IPS-15b (cell line): ENCODE measurements around the gene TUSC2.
"Not testable (repeated sequence)": the region's sequence is repeated elsewhere in the genome, so short reads cannot be mapped to it uniquely, and the experiment has no call there.

Source experiments
- H3K27me3 ChIP-seq: one replicate; pipeline ENCODE4 v1.6.1; 2013; ENCODE audit warnings: low read length; ENCODE audit not compliant: control insufficient read depth, insufficient read depth
- H3K36me3 ChIP-seq: one replicate; pipeline ENCODE4 v1.6.1; 2013; ENCODE audit warnings: low read length; ENCODE audit not compliant: control insufficient read depth, insufficient read depth
- H3K4me1 ChIP-seq: one replicate; pipeline ENCODE4 v1.6.1; 2013; ENCODE audit warnings: mild to moderate bottlenecking, low read length; ENCODE audit not compliant: control insufficient read depth, insufficient read depth
- H3K4me3 ChIP-seq: one replicate; pipeline ENCODE4 v1.5.1; 2013; ENCODE audit warnings: low read depth, low read length
- H3K9ac ChIP-seq: one replicate; pipeline ENCODE4 v1.6.1; 2013; ENCODE audit warnings: low read depth, mild to moderate bottlenecking, low read length
- H3K9me3 ChIP-seq: one replicate; pipeline ENCODE4 v1.6.1; 2013; ENCODE audit warnings: mild to moderate bottlenecking, low read length; ENCODE audit not compliant: control insufficient read depth, insufficient read depth

TUSC2 gene

GRCh38 chr3:50319181-50319893, 8.7 kb downstream of the TUSC2 start:
- H3K4me1 ChIP-seq: peaks cover 7% of the 10 kb centered on the region
- H3K4me3 ChIP-seq: no peak overlapping the region
- H3K9ac ChIP-seq: no peak overlapping the region

GRCh38 chr3:50318615-50319014, 9.4 kb downstream of the TUSC2 start:
- Histone ChIP-seq H3K36me3 (peaks cover 35% of the 10 kb centered on the region), H3K4me3 (no peak overlapping the region), H3K4me1 (peaks cover 7% of the 10 kb centered on the region), H3K27me3 (no peaks in the 10 kb centered on the region), H3K9me3 (no peaks in the 10 kb centered on the region), H3K9ac (no peak overlapping the region)

More at GRCh38 chr3:50319181-50319893, 8.7 kb downstream of the TUSC2 start:
- H3K36me3 ChIP-seq: peaks cover 35% of the 10 kb centered on the region
- H3K27me3 ChIP-seq: no peaks in the 10 kb centered on the region
- H3K9me3 ChIP-seq: no peaks in the 10 kb centered on the region

GRCh38 chr3:50318163-50318562, 9.9 kb downstream of the TUSC2 start:
- no peak overlapping the region for H3K4me3 ChIP-seq
- H3K4me1 ChIP-seq: peaks cover 7% of the 10 kb centered on the region
- no peaks in the 10 kb centered on the region for H3K27me3 ChIP-seq
- no peak overlapping the region for H3K9ac ChIP-seq
- H3K36me3 ChIP-seq: peaks cover 35% of the 10 kb centered on the region
- H3K9me3 ChIP-seq: no peaks in the 10 kb centered on the region

GRCh38 chr3:50317300-50317699, 10.7 kb downstream of the TUSC2 start:
- Histone ChIP-seq H3K27me3 (no peaks in the 10 kb centered on the region), H3K4me1 (peaks cover 3% of the 10 kb centered on the region), H3K9me3 (no peaks in the 10 kb centered on the region), H3K36me3 (peaks cover 35% of the 10 kb centered on the region), H3K4me3 (no peak overlapping the region), H3K9ac (no peak overlapping the region)

- Histone ChIP-seq H3K36me3 (peaks cover 35% of the 10 kb centered on the region), H3K9me3 (no peaks in the 10 kb centered on the region), H3K4me3 (no peak overlapping the region), H3K27me3 (no peaks in the 10 kb centered on the region), H3K9ac (no peak overlapping the region), H3K4me1 (peaks cover 3% of the 10 kb centered on the region)
These were observed 11.3 kb downstream of the TUSC2 start for GRCh38 chr3:50316657-50317242.

GRCh38 chr3:50314816-50315215, 13.2 kb downstream of the TUSC2 start:
- H3K36me3 ChIP-seq: peaks cover 32% of the 10 kb centered on the region
- no peaks in the 10 kb centered on the region for H3K9me3 ChIP-seq
- no peaks in the 10 kb centered on the region for H3K4me1 ChIP-seq
- H3K4me3 ChIP-seq: no peak overlapping the region
- no peaks in the 10 kb centered on the region for H3K27me3 ChIP-seq
- H3K9ac ChIP-seq: no peak overlapping the region

- Histone ChIP-seq H3K36me3 (peaks cover 27% of the 10 kb centered on the region), H3K4me3 (no peak overlapping the region), H3K27me3 (no peaks in the 10 kb centered on the region), H3K9me3 (peaks cover 3% of the 10 kb centered on the region), H3K4me1 (no peaks in the 10 kb centered on the region), H3K9ac (no peak overlapping the region)
These were observed 13.7 kb downstream of the TUSC2 start for GRCh38 chr3:50314342-50314741.

GRCh38 chr3:50312041-50312440, 16.0 kb downstream of the TUSC2 start:
- H3K9me3 ChIP-seq, H3K4me1 ChIP-seq, H3K27me3 ChIP-seq, H3K4me3 ChIP-seq, H3K36me3 ChIP-seq, H3K9ac ChIP-seq: not testable (repeated sequence)

- no peaks in the 10 kb centered on the region for H3K27me3 ChIP-seq
- peaks cover under 1% of the 10 kb centered on the region for H3K9me3 ChIP-seq
- peaks cover 3% of the 10 kb centered on the region for H3K4me1 ChIP-seq
- no peak overlapping the region for H3K4me3 ChIP-seq
- H3K9ac ChIP-seq: no peak overlapping the region
- H3K36me3 ChIP-seq: no peaks in the 10 kb centered on the region
These were observed 23.4 kb downstream of the TUSC2 start for GRCh38 chr3:50304601-50305000.

GRCh38 chr3:50303013-50303815, 24.8 kb downstream of the TUSC2 start, which contains the start of gene HYAL1:
TSS of gene HYAL1 (minus strand) at chr3:50303574. CDS start at chr3:50302956, 618 bp downstream.
- Histone ChIP-seq H3K9me3 (no peaks in the 10 kb centered on the region), H3K27me3 (no peaks in the 10 kb centered on the region), H3K4me1 (peaks cover 3% of the 10 kb centered on the region), H3K4me3 (no peak within 1 kb of the TSS), H3K9ac (peak within 1 kb of the TSS; percentile 47), H3K36me3 (no peaks in the 10 kb centered on the region)

- peaks cover 3% of the 10 kb centered on the region for H3K4me1 ChIP-seq
- H3K36me3 ChIP-seq: no peaks in the 10 kb centered on the region
- no peaks in the 10 kb centered on the region for H3K27me3 ChIP-seq
- no peaks in the 10 kb centered on the region for H3K9me3 ChIP-seq
- no peak overlapping the region for H3K9ac ChIP-seq
- H3K4me3 ChIP-seq: no peak overlapping the region
These were observed 25.7 kb downstream of the TUSC2 start for GRCh38 chr3:50302095-50303012.
